Ascending aorta (tissue), 2 donors: ENCODE results near the gene ARHGAP26. TPM values are rescaled to one million over a fixed set of nuclear protein-coding genes. Genes with fewer than 3 reads are reported as not detected.
A peak's percentile ranks its signal among the peaks of the same experiment; 100 is the strongest.

ENCODE experiments used
- DNase-seq, 2 donors: peaks; one replicate each; pipeline ENCODE4 v3.0.0-alpha.2; 2019; ENCODE audit warnings: low spot score in 2 of 2
- H3K27ac ChIP-seq, 2 donors: fragments of 200-600 bp; sonication (generic); one replicate each; pipeline ENCODE4 v1.5.1; 2016 to 2017; ENCODE audit warnings: mild to moderate bottlenecking in 1 of 2
- H3K27me3 ChIP-seq: fragments of 200-600 bp; sonication (generic); one replicate; pipeline ENCODE4 v1.5.1; 2017
- H3K36me3 ChIP-seq, 2 donors: fragments of 200-600 bp; sonication (generic); one replicate each; pipeline ENCODE4 v1.5.1; 2016
- H3K4me1 ChIP-seq, 2 donors: fragments of 200-600 bp; sonication (generic); one replicate each; pipeline ENCODE4 v1.5.1; 2016 to 2017; ENCODE audit warnings: mild to moderate bottlenecking in 1 of 2
- H3K4me3 ChIP-seq, 2 donors: fragments of 200-600 bp; sonication (generic); one replicate each; pipeline ENCODE4 v1.5.1; 2016 to 2017; ENCODE audit warnings: mild to moderate bottlenecking in 1 of 2
- H3K9me3 ChIP-seq, 2 donors: fragments of 200-600 bp; sonication (generic); one replicate each; pipeline ENCODE4 v1.5.1; 2016
- intact Hi-C: fragments of 100-400 bp; cut with DNase I; formaldehyde crosslinking; loops from one replicate; pipeline ENCODE4 v1.15.1; 2023
- total RNA-seq: library from RNA; depleted of rRNA; stranded (reverse); fragments of >200 nt; gene quantifications from one replicate; pipeline ENCODE4 v1.1.0, GENCODE V29; 2016
- TF ChIP-seq, protein P1 (sequence below), 3 experiments: fragments of 200-600 bp in 2 of 3; fragments of 450-650 bp in 1 of 3; sonication (generic) in 2 of 3; IDR thresholded peaks; one replicate each; pipeline ENCODE4 v1.5.1; 2016 to 2019; ENCODE audit warnings: antibody characterized with exemption in 3 of 3, mild to moderate bottlenecking in 1 of 3, moderate library complexity in 1 of 3

Gene ARHGAP26
- total RNA-seq, 1 donor from 2014 or later: 34.9 TPM

DNA sequence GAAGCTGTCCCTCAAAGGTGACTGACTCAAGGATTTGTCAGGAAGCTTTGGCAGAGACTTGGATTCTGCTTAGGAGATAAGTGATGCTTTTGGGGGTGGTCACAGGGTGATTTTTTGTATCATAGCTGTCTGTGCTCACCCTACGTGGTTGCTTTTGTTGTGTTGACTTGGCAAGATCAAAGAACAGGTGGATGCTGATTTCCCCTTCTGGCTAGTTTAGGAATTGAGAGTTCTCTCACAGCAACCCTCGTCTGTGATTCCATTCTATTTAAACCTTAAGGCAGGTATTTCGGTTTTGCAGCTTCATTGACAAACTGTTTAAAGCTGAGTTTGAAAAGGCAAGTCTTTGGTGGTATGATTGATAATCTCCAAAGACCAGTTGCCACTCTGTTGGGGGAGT lies 27.2 kb downstream of the ARHGAP26 start:
- H3K27me3 ChIP-seq: no peaks in the 10 kb centered on the region
- no peak overlapping the region for H3K27ac ChIP-seq
- no peaks in the 10 kb centered on the region for H3K36me3 ChIP-seq
- no peak overlapping the region for H3K4me3 ChIP-seq
- no peak for DNase-seq
- H3K9me3 ChIP-seq: no peaks in the 10 kb centered on the region
- TF ChIP-seq, protein P1, sequence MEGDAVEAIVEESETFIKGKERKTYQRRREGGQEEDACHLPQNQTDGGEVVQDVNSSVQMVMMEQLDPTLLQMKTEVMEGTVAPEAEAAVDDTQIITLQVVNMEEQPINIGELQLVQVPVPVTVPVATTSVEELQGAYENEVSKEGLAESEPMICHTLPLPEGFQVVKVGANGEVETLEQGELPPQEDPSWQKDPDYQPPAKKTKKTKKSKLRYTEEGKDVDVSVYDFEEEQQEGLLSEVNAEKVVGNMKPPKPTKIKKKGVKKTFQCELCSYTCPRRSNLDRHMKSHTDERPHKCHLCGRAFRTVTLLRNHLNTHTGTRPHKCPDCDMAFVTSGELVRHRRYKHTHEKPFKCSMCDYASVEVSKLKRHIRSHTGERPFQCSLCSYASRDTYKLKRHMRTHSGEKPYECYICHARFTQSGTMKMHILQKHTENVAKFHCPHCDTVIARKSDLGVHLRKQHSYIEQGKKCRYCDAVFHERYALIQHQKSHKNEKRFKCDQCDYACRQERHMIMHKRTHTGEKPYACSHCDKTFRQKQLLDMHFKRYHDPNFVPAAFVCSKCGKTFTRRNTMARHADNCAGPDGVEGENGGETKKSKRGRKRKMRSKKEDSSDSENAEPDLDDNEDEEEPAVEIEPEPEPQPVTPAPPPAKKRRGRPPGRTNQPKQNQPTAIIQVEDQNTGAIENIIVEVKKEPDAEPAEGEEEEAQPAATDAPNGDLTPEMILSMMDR (IDR thresholded peaks at IDR 0.05): no peak
- intact Hi-C loops: no loop called here
- peaks cover 0 to 3% of the 10 kb centered on the region in 2 donors for H3K4me1 ChIP-seq

GRCh38 chr5:142798099-142798770 lies 28.1 kb downstream of the ARHGAP26 start:
- Histone ChIP-seq H3K9me3 (no peaks in the 10 kb centered on the region), H3K27ac (peak overlapping the region in 1 of 2 donors; percentile 2), H3K4me3 (no peak overlapping the region), H3K36me3 (no peaks in the 10 kb centered on the region), H3K27me3 (no peaks in the 10 kb centered on the region), H3K4me1 (peaks cover 0 to 3% of the 10 kb centered on the region in 2 donors)
- TF ChIP-seq, protein P1 (IDR thresholded peaks at IDR 0.05): no peak
- no peak for DNase-seq
- intact Hi-C loops: no loop called here

DNA sequence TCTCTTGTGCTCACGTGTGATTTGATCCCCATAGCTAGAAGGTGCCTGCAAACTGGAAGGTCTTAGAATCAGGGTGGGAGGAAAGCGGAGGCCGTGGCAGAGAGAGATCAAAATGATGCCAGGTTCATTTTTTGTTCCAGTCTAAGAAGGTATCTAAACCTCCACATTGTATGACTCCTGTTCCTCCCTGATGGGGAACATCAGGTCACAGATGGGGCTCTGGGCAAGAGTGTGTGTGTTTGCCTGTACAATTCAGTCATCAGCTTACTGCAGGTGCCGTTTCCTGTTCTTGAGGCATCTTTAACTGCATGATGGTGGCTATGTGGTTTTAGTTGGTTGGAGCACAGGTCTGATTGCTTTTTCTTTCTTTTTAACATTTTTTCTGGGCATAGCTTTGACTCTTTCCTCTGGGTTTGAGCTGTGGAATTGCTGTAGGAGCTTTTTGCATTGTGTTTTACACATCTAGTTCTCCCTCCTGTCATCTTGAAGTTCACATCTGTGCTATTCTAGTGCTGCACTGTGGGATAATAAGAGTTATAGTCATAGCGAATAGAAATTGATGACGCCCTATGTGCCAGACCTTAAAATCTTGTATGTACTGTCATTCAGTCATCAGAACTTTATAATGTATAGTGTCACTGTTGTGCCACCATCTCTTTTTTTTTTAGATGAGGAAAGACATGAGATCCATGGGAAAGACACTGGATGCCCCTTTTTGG lies 30.8 kb downstream of the ARHGAP26 start:
- Histone ChIP-seq H3K9me3 (no peaks in the 10 kb centered on the region), H3K4me3 (no peak overlapping the region), H3K27me3 (no peaks in the 10 kb centered on the region), H3K36me3 (no peaks in the 10 kb centered on the region), H3K4me1 (no peaks in the 10 kb centered on the region), H3K27ac (no peak overlapping the region)
- TF ChIP-seq, protein P1 (IDR thresholded peaks at IDR 0.05): no peak
- no peak for DNase-seq
- intact Hi-C loops: no loop called here

GRCh38 chr5:142801495-142801871 lies 31.3 kb downstream of the ARHGAP26 start:
- TF ChIP-seq, protein P1 (IDR thresholded peaks at IDR 0.05): no peak
- DNase-seq: no peak
- intact Hi-C loops: no loop called here
- peaks cover 0 to 3% of the 10 kb centered on the region in 2 donors for H3K4me1 ChIP-seq
- no peak overlapping the region for H3K4me3 ChIP-seq
- no peaks in the 10 kb centered on the region for H3K36me3 ChIP-seq
- H3K9me3 ChIP-seq: no peaks in the 10 kb centered on the region
- no peak overlapping the region for H3K27ac ChIP-seq
- no peaks in the 10 kb centered on the region for H3K27me3 ChIP-seq

DNA sequence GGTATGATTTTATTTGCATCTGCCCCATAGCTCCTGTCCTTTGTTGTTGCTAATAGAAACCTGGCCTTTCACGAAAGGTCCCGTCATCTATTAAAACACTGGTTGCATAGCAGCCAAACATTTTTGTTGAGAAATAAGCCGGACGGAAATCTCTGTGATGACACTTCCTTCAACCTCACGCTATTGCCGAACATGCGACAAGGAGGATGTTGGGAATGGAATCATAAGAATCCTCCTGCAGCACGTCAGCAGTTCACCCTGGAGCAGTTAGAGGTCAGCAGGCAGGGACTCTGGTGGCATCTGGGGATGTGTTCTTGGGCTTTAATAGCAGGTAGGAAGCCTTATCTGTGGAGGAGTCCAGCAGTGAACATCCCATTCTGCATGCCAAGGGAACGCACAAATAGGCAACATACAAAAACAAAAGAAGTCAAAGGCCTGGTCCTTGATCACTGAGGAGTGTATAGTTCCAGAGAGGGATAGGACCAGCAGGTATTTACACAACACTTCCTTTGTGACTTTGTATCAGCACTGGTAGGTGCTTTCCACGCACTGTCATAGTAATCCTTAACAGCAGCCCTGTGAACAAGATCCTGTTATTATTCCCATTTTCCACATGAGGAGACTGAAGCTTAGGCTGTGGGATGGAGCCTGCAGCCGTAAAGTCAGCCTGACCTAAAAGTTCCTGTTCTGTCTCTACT lies 33.4 kb downstream of the ARHGAP26 start:
- Histone ChIP-seq H3K27ac (peak overlapping the region; percentile 19 to 40), H3K36me3 (no peaks in the 10 kb centered on the region), H3K4me3 (no peak overlapping the region), H3K27me3 (no peaks in the 10 kb centered on the region), H3K9me3 (no peaks in the 10 kb centered on the region), H3K4me1 (peaks cover 5 to 8% of the 10 kb centered on the region in 2 donors)
- TF ChIP-seq, protein P1 (IDR thresholded peaks at IDR 0.05): no peak
- intact Hi-C loops: no loop called here
- peak in 1 of 2 donors; percentile 76 for DNase-seq
